ENCODE results near the gene KRTAP5-5. TPM values are rescaled to one million over a fixed set of nuclear protein-coding genes. Genes with fewer than 3 reads are reported as not detected.
"Not testable (repeated sequence)": the region's sequence is repeated elsewhere in the genome, so short reads cannot be mapped to it uniquely, and the experiment has no call there.

The KRTAP5-5 gene
- polyA plus RNA-seq, 10 donors = not detected

DNA sequence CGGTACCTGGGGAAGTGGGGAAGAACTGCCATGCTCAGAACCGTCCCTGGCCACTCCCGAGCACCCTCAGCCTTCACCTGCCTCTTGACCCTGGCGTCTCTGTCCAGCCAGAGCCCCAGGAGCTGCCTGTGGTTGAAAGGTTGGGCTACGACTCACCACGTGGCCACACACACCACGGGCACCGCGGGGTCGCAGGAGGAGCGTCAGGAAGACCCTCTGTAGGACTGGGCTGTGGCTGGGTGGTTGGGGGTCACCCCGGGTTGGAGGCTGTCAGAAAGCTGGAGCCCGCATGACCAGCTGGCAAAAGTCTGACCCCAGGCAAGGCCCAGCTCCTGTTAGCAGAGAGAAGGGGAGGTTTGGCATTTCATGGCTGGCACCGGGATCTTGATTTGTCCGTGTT lies 11.5 kb downstream of the KRTAP5-5 start:
- DNase-seq = no peak

- DNase-seq = no peak
These were observed 12.9 kb downstream of the KRTAP5-5 start for GRCh38 chr11:1642288-1643145.

- DNase-seq = no peak
These were observed 13.6 kb downstream of the KRTAP5-5 start for GRCh38 chr11:1643146-1643690.

DNA sequence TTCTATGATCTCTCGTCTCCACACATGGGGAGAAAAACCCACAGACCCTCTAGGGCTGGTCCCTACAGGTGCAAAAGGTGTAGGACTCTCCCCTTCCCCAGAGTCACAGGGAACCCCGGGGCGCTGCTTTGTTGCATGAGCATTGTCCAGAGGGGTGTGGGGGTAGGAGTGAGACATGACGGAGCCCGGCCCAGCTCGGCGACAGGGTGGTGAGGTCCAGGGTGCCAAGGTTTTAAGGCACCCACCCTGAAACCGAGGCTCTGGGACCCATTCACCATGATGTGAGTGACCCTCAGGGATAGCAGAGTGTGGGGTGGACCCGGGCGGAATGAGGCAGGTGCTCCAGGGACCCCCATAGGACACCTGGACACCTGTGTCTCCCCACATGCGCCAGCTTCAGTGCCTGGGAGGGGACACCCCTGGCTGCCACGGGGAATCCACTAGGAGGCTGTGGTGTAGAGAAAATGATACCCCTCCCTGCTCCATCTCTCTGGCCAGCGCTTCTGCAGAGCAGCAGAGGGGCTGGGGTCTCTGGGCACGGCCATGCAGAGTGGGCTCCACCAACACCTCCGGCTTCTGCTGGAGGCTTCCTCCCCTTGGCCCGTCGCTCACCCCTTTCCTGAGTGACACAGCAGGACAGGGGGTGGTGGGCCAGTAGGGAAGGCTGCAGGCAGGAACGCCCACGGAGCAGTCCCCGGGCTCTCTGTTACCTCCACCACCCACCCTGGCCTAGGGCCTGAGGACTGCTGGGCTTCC lies 15.2 kb downstream of the KRTAP5-5 start:
- DNase-seq = no peak

DNA sequence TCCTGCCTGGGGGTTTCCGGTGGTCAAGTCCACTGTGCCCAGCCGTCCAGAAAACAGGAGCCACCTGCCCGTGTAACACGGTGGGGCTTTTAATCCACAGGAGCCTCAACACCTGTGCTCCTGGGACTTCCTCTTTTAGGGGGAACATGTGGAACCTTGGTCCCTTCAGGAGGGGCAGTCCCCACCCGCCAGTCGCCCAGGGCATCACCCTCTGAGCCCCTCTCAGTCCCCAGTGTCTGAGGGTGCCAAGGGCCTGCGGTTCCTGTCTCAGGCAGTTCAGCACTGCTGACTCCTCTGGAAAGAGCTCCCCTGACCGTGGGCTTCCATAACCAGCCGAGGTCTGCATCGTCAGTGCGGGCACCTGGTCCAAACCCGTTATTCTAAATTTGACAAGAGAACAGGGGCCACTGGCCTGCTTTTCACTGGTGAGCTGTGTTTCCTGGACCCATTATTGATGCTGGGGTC lies 15.8 kb downstream of the KRTAP5-5 start:
- DNase-seq = no peak

- not testable (repeated sequence) for DNase-seq
These were observed 17.0 kb downstream of the KRTAP5-5 start for GRCh38 chr11:1646540-1646939.

DNA sequence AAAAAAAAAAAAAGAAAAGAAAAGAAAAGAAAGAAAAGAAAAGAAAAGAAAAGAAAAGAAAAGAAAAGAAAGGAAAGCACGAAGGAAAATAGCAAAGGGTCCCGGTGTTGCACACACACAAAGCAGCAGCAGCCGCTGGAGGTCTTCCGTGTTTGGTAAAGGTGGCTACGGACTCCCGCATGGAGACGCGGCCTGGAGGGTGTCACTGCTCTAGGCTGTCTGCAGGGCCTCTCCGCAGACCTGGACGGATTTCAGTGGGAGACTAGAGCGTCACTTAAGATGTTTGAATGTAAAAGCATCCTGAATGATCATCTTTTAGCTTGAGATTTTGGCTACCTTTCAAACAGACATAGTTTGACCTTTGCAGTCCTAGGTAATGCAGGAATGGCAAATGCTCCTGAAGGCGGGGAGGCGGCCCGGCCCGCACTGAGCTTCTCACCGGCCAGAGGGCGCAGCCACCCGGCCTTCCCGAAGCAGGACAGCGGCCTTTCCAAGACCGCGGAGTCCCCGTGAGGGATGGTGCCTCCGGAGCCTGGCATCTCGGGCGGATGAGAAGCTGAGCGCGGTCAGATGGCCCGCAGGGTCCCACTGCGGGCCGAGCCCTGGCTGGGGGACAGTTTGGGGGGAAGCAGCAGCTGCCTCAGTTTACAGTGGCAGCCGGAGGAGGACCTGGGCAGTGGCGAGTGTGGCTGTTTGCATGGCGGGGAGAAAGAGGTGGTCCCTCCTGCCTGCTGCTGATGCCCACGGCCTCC lies 18.5 kb downstream of the KRTAP5-5 start:
- DNase-seq = no peak

- no peak for DNase-seq
These were observed 19.3 kb downstream of the KRTAP5-5 start for GRCh38 chr11:1648653-1649420.

DNA sequence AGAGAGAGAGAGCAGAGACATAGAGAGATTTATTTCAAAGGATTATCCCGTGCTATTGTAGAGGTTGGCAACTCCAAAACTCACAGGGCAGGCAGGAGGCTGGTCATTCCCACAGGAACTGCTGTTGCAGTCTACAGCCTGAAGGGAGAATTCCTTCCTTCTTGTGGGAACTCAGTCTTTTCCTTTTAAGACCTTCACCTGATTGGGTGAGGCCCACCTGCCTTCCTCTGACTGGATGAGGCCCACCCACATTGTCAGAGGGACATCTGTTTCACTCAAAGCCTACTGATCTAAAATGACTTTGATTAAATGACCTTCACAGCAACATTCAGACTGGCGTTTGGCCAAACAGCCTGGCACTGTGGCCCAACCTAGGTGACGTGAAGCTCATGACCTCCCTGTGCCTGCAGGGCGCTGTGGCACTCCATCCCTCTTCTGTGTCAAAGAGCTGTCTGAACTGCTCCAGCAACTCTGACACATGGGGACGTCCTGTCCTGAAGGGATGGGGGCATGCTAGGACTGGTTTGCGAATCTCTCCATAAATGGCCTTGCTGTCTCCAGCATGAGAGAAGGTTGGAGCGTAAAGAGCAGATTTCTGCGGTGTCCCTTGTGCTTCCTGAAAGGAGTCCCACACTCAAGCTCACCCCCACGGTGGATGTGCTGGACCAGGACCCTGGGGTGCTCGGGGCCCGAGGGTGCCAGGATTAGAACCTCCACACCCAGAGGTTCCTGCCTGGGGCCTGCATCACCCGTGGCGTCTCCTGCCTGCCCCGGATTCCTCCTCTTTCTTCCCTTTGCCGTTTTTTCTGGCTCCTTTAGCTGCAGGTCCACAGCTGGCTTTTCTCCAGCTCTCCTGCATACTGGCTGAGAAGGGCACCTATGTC lies 20.7 kb downstream of the KRTAP5-5 start:
- no peak for DNase-seq

DNA sequence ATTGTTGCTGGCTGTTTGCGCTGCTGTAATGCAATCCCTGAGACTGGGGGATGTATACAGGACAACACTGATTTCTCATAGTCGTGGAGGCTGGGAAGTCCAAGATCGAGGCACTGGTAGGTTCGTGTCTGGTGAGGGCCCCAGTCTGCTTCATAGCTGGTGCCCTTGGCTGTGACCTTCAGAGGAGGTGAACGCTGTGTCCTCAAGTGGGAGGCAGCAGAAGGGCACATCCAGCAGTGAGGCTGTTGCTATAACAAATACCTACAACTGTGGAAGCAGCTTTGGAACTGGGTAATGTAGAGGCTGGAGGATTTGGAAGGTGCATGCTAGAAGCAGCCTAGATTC lies 21.3 kb downstream of the KRTAP5-5 start:
- no peak for DNase-seq

DNA sequence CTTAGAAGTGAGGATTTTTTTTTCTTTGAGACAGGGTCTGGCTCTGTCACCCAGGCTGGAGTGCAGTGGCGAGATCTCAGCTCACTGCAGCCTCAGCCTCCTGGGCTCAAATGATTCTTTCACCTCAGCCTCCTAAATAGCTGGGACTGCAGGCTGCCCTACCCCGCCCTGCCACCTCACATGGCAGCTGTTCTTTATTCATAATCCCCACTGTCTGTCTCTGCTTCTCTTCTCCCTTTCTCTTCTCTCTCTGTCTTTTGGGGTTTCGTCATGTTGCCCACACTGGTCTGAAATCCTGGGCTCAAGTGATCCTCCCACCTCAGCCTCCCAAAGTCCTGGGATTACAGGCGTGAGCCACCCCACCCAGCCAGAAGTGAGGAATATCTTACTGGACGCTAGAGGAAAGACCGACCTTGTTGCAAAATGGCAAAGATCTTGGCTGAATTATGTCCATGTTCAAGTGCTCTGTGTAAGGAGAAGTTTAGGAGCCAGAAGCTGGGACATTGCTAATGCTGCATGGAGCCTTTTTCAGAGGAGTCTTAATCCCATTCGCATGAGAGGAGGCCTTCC lies 21.9 kb downstream of the KRTAP5-5 start:
- DNase-seq = no peak

DNA sequence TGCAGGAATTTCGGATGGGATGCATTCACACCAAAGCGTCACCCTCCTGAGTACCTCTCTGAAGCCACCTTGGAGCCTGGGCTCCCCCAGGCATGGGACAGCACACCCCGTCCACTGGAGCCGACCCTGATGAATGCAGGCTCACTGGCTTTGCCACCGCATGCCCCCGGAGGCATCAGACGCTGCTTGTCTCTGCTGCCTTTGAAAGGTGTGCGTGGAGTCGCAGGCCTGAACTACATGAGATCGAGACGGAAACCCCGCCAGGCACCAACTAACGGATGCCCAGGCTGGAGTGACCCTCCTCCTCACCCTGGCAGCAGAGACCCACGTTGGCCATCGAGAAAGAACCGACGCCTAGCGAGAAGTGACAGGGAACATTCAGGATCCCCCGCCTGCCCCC lies 22.5 kb downstream of the KRTAP5-5 start:
- DNase-seq = no peak

DNA sequence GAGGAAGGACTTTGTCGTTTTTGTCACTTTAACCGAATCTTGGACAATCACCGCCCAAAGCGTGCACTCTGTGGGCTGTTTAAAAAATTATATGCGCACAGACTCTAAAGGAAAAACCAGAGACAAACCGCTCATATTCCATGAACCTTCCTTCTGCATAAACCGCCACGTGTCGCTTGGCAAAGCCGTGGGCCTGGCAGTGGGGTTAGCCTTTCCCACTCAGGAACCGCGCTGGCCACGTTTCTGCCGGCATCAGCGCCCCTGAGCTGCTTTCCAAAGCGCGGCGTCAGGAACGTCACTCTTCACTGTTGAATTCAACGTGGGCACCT lies 22.8 kb downstream of the KRTAP5-5 start:
- DNase-seq = no peak

DNA sequence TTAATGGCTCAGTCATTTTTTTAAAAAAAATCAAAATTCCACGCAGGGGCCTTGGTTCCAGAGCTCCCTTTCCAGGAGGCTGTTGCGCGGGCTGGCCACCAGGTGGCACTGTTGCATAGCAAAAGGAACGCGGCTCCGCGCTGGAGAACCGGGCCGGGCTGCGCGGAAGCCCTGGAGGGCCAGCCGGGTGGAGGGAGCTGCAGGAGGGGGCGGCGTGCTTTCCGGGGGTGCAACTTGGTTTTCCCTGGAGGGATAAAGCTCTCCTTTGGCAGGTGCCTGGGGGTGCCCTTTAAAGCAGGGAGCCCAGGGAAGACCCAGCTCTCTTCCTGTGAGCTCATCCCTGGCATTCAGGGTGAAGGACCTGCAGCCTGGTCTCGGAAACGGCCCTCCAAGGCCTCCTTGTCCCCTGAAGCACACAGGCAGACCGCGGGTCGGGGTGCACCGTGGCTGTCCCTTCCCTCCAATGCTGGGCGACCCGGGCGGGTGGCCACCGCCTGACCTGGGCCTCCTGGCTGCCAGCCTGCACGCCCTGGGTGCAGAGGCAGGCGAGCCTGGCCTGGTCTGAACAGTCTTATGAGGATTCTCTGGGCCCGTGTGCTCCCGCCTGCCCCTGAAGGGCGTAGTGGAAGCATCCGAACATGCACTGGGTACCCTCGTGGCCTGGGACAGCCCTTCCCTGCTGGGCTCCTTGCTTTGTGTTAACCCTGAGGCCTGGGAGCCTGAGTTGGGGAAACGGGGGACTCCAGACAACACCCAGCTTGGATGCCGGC lies 23.4 kb downstream of the KRTAP5-5 start:
- peak in 2 of 3 donors; percentile 82 to 85 for DNase-seq

- no peak for DNase-seq
These were observed 24.2 kb downstream of the KRTAP5-5 start for GRCh38 chr11:1653541-1654387.

GRCh38 chr11:1654388-1655167 lies 25.0 kb downstream of the KRTAP5-5 start:
- DNase-seq = peak in 1 of 3 donors; percentile 41
